Left ventricle myocardium superior (tissue), 1 donor: ENCODE results near the gene FAM20B. TPM values are rescaled to one million over a fixed set of nuclear protein-coding genes. Genes with fewer than 3 reads are reported as not detected.
"Not testable (repeated sequence)": the region's sequence is repeated elsewhere in the genome, so short reads cannot be mapped to it uniquely, and the experiment has no call there.

Experiments used
- ATAC-seq: fragments of 200-7000 bp; cut with Tn5 transposase; one replicate; pipeline ENCODE4 v1.9.1; 2020; ENCODE audit warnings: mild to moderate bottlenecking, moderate library complexity
- DNase-seq: peaks from one replicate; pipeline ENCODE4 v3.0.0-alpha.2; 2020
- intact Hi-C: fragments of 100-400 bp; cut with micrococcal nuclease; formaldehyde crosslinking; loops from one replicate; pipeline ENCODE4 v1.11.0; 2022
- long read RNA-seq: library from polyadenylated mRNA; unstranded; transcript quantifications from one replicate; pipeline ENCODE4 v2.0.0, GENCODE V29; 2021
- total RNA-seq: library from RNA; stranded (reverse); fragmentation: NEBNext Ultra II Directional; extraction: Animal tissue kit (Norgen Biotek cat#: 25700); gene quantifications from one replicate; pipeline ENCODE4 v1.2.1, GENCODE V29; 2021
- donor health status: DM: no; HTN: yes; CAD: no; lungs with severe emphysema.

The FAM20B gene
- total RNA-seq, result 54.5 TPM
- long read RNA-seq, full-length matches to known transcripts, result 2 of 12 reads
- long read RNA-seq, partial matches to known transcripts, result 6 of 12 reads
- long read RNA-seq, other reads (novel, unspliced or antisense), result 4 of 12 reads

DNA sequence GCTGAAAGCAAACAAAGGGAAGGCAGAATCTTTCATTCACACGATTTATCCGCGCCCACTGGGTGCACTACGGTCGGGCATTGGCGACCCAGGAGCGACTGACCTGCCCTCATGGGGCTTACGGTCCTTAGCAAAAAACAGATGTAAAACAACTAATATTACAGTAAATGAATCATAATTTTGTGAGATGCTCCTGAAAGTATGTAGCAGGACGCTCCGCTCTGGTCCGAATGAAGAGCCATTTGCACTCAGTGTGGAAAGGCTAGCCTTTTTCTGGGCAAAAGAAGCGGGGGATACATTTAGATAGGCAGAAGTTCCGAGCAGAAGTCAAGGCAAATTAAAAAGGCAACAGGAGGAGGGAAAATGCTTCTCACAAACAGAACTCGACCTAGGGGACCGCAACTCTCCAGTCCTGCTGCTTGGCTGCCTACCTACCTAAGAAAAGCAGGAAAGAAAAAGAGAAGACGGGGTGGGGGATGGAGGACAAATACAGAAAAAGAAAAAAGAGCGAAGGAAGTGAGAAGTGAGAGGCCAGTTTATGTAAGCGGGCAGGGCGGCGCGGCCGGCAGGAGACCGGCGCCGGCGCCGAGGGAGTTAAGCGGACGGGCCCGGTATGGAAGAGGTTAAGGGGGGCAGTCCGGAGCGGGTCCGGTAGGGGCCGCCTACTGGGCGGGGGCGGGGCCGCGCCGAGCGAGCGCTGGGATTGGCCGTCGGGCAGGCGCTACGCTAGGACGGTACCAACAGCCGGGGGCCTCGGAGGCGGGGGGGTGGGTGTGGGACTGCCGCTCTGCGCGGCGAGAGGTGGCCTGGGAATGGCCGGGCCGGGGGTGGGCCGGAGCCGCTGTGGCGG lies at the start of gene FAM20B:
Gene FAM20B (plus strand): TSS at position 770 of the 850 bp plus-strand sequence. CDS start 17,954 bp downstream, outside the sequence.
- DNase-seq (peak; percentile 97), ATAC-seq (peak; percentile 94)
- intact Hi-C loops, result no loop called here

GRCh38 chr1:178976541-178976940 lies 49.2 kb upstream of the FAM20B start:
- no peak for DNase-seq
- no peak for ATAC-seq
- intact Hi-C loops, result no loop called here

- no peak for ATAC-seq
- no peak for DNase-seq
- intact Hi-C loops, result no loop called here
Observed at GRCh38 chr1:178986204-178986603, 39.5 kb upstream of the FAM20B start.

DNA sequence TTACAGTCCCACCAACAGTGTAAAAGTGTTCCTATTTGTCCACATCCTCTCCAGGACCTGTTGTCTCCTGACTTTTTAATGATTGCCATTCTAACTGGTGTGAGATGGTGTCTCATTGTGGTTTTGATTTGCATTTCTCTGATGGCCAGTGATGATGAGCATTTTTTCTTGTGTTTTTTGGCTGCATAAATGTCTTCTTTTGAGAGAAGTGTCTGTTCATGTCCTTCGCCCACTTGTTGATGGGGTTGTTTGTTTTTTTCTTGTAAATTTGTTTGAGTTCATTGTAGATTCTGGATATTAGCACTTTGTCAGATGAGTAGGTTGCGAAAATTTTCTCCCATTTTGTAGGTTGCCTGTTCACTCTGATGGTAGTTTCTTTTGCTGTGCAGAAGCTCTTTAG lies 37.5 kb upstream of the FAM20B start:
- intact Hi-C loops, ATAC-seq, DNase-seq: not testable (repeated sequence)

- no peak for ATAC-seq
- intact Hi-C loops, result no loop called here
Observed at GRCh38 chr1:178993559-178993958, 32.1 kb upstream of the FAM20B start.

DNA sequence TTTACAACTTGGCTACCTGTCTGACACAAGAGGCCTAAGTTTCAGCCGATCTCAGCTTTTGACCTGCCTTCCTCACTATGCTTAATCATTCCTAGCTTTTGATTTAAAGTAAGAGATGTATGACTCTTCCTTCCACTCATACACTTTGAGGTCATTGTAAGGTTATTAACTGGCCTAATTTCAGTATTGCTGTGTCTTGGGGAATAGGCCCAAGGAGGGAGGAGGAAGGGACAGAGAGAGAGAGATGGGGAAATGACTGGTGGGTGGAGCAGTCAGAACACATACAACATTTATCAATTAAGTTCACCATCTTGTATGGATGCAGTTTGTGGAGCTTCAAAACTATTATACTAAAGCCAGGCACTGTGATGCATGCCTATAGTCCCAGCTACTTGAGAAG lies 28.3 kb upstream of the FAM20B start:
- ATAC-seq (no peak), DNase-seq (no peak)
- intact Hi-C loops, result no loop called here

More at GRCh38 chr1:178993559-178993958, 32.1 kb upstream of the FAM20B start:
- no peak for DNase-seq

- DNase-seq, result no peak
- intact Hi-C loops, result no loop called here
- ATAC-seq, result no peak
Observed at GRCh38 chr1:178998295-178998694, 27.4 kb upstream of the FAM20B start.

DNA sequence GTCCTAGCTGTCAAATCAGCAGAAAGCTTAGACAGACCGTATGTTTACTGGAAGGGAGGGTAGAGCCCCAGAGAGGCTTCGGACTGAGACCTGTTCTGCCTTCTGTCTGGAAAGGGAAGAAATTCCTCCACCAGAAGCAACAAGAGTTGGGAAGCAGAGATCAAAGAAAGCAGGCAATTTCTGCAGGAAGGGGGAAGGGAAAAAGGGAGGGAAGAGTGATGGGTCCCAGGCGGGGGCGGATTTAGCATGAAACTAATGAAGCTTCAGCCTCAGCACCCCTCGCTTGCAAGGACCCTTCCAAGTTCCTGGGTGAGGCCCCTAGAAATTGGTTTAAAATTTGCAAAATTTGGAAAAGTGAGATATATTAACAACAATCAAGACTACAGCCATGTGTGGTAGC lies 26.6 kb upstream of the FAM20B start:
- ATAC-seq (no peak), DNase-seq (no peak)

DNA sequence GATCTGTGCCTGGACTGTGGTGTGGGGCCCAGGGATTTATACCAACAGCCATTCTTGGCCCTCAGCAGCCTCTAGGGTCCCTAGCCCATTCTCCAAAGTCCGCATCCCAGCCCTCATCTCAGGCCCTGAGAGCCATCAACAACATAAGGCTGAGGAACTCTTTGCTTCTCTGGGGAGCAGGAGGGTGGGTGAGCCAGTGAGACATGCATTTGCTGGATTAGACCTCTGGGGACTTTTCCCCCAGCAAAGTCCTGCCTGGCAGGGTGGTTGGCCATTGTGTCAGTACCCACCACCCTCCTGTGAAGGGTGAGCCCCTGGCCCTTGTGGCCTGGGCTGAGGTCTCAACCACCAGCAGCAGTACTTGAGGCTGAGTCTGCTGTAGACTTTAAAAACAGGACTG lies 24.2 kb upstream of the FAM20B start:
- no peak for ATAC-seq
- DNase-seq, result no peak
- intact Hi-C loops, result loop anchor here (5.0 to 10.0 kb wide), 3 partner anchors 187 to 467 kb away; no protein-coding TSS in a partner anchor

More for the DNA sequence above, 26.6 kb upstream of the FAM20B start:
- intact Hi-C loops, result no loop called here

- intact Hi-C loops, result loop anchor here (5.0 to 10.0 kb wide), 3 partner anchors 187 to 467 kb away; no protein-coding TSS in a partner anchor
- DNase-seq, ATAC-seq: not testable (repeated sequence)
Observed at GRCh38 chr1:179002064-179002463, 23.6 kb upstream of the FAM20B start.

- ATAC-seq, result peak; percentile 90
- intact Hi-C loops, result loop anchor here (5.0 to 10.0 kb wide), 3 partner anchors 188 to 468 kb away; no protein-coding TSS in a partner anchor
Observed at GRCh38 chr1:179002552-179003345, 22.9 kb upstream of the FAM20B start.

GRCh38 chr1:179003512-179004066 lies 22.1 kb upstream of the FAM20B start:
- ATAC-seq (no peak), DNase-seq (no peak)
- intact Hi-C loops, result loop anchor here (5.0 to 10.0 kb wide), 3 partner anchors 189 to 469 kb away; no protein-coding TSS in a partner anchor

More at GRCh38 chr1:179002552-179003345, 22.9 kb upstream of the FAM20B start:
- peak; percentile 86 for DNase-seq

DNA sequence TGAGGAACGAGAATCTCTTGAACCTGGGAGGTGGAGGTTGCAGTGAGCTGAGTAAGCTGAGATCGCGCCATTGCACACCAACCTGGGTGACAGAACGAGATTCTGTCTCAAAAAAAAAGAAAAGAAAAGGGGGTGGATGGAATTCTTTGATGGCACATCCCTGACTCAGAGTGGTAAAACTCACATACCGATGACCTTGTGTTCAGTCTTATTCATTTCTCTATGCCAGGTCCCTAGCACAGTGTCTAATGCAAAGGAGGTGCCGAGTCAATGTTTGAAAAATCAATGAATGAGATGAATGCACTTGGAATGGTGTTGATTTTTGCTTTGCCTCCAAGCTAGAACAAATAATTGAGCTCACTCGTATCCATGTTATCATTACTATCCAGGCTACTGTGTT lies 18.5 kb upstream of the FAM20B start:
- ATAC-seq (no peak), DNase-seq (no peak)
- intact Hi-C loops, result loop anchor here (10.0 kb wide), 2 partner anchors 192 to 472 kb away; no protein-coding TSS in a partner anchor

- DNase-seq (no peak), ATAC-seq (no peak)
- intact Hi-C loops, result no loop called here
Observed at GRCh38 chr1:179010671-179011070, 15.0 kb upstream of the FAM20B start.

GRCh38 chr1:179012038-179012437 lies 13.7 kb upstream of the FAM20B start:
- ATAC-seq (no peak), DNase-seq (no peak)
- intact Hi-C loops, result no loop called here

GRCh38 chr1:179014123-179014522 lies 11.6 kb upstream of the FAM20B start:
- DNase-seq (no peak), ATAC-seq (no peak)
- intact Hi-C loops, result no loop called here

GRCh38 chr1:179015396-179015795 lies 10.3 kb upstream of the FAM20B start:
- intact Hi-C loops, result no loop called here
- ATAC-seq, result no peak

DNA sequence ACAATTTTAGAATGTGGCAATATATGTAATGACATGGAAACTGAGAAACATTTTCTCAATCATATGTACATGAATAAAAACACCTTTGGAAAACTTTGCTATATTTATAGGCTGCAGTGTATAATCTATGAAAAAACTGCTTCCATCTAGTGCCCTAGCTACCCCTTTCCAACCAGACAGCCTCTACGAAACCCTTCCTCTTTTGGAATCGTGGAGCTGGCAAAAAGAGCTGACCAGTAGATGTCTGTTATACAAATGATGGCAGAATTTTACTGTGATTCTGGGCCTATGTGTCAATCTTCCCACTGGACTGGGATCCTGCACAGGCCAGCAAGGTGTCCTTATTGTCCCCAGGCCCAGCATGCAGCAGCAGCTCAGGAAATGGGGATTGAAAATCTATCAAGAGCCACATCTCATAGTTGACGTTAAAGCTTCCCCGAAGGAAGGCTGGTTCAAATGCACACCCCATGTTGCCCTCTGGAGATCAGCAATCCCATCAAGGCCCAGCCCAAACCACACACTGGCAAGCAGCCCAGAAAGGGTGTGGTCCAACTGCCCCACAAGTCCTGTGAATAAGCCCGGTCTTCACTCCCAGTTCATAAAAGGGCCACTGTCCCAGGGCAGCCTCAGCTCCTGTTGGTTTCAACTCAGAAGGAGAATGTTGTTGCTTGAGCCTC lies 8.8 kb upstream of the FAM20B start:
- DNase-seq, result peak; percentile 89
- intact Hi-C loops, result no loop called here
- ATAC-seq, result peak; percentile 89

More at GRCh38 chr1:179015396-179015795, 10.3 kb upstream of the FAM20B start:
- no peak for DNase-seq
